ENCODE results near the gene NGEF. TPM values are rescaled to one million over a fixed set of nuclear protein-coding genes. Genes with fewer than 3 reads are reported as not detected.

The NGEF gene
- total and polyA plus RNA-seq, 2 donors (not counting 1 experiment from before 2014, with no cell fraction given) = under 0.01 to 0.24 TPM

- Histone ChIP-seq H4K20me1 (ENCODE audit: control insufficient read depth, extremely low read depth, insufficient read depth, low read length) (no peaks in the 10 kb centered on the region), H3K27me3 (ENCODE audit: control insufficient read depth, insufficient read depth, low read length) (peaks cover 8% of the 10 kb centered on the region), H3K79me2 (ENCODE audit: control insufficient read depth, insufficient read depth, low read length) (no peaks in the 10 kb centered on the region), H3K36me3 (ENCODE audit: control insufficient read depth, insufficient read depth, low read length) (no peaks in the 10 kb centered on the region), H2AFZ (ENCODE audit: low read length) (no peak overlapping the region), H3K4me1 (ENCODE audit: control insufficient read depth, extremely low read depth, insufficient read depth, low read length) (no peaks in the 10 kb centered on the region), H3K4me3 (replicated peaks in 1 of 4; ENCODE audit: control extremely low read depth in 1 of 4, insufficient read depth in 1 of 4, low read depth in 3 of 4, low read length in 4 of 4) (no peak overlapping the region), H3K9ac (ENCODE audit: insufficient read depth, low read length) (no peak overlapping the region), H3K4me2 (ENCODE audit: extremely low read depth, insufficient read depth, low read length) (no peak overlapping the region), H3K9me3 (ENCODE audit: control insufficient read depth, insufficient read depth, low read depth, low read length) (no peaks in the 10 kb centered on the region), H3K27ac (ENCODE audit: insufficient read depth, low read length) (no peak overlapping the region)
- TF ChIP-seq CTCF (conservative IDR thresholded peaks at IDR 0.05 in 1 of 2, IDR thresholded peaks at IDR 0.05 in 1 of 2; ENCODE audit: low read depth in 1 of 2, low read length in 2 of 2) (no peak), EZH2 (IDR thresholded peaks at IDR 0.05; ENCODE audit: low read length, missing control alignments) (no peak)
- DNase-seq (ENCODE audit: low read depth in 2 of 2) = no peak
Observed at GRCh38 chr2:232951181-232951580, 61.9 kb downstream of the NGEF start.

DNA sequence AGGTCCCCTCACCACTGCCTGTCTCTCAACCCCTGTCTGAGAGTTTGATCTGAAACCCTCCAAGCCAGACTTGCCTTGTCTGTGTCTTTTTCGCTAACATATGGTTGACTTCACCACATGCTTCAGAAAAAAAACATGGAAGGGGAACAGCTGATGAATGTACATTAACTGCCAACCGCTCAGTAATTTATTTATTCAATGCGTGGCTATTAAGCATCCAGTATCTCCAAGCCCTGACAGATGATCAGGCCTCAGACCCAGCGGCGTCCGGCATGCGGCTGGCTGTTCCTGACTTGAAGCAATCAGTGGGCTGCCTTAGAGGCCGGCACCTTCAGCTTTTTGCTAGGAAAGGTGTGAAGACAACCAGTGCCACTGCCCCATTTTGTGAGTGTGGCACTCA is 62.3 kb downstream of the NGEF start:
- Histone ChIP-seq H3K9ac (ENCODE audit: insufficient read depth, low read length) (no peak overlapping the region), H3K4me1 (ENCODE audit: control insufficient read depth, extremely low read depth, insufficient read depth, low read length) (no peaks in the 10 kb centered on the region), H3K36me3 (ENCODE audit: control insufficient read depth, insufficient read depth, low read length) (no peaks in the 10 kb centered on the region), H3K9me3 (ENCODE audit: control insufficient read depth, insufficient read depth, low read depth, low read length) (no peaks in the 10 kb centered on the region), H3K79me2 (ENCODE audit: control insufficient read depth, insufficient read depth, low read length) (no peaks in the 10 kb centered on the region), H3K4me2 (ENCODE audit: extremely low read depth, insufficient read depth, low read length) (no peak overlapping the region), H3K27me3 (ENCODE audit: control insufficient read depth, insufficient read depth, low read length) (peaks cover 8% of the 10 kb centered on the region), H4K20me1 (ENCODE audit: control insufficient read depth, extremely low read depth, insufficient read depth, low read length) (no peaks in the 10 kb centered on the region), H2AFZ (ENCODE audit: low read length) (no peak overlapping the region), H3K27ac (ENCODE audit: insufficient read depth, low read length) (no peak overlapping the region), H3K4me3 (replicated peaks in 1 of 4; ENCODE audit: control extremely low read depth in 1 of 4, insufficient read depth in 1 of 4, low read depth in 3 of 4, low read length in 4 of 4) (no peak overlapping the region)
- peak in 1 of 2 donors; percentile 65 for DNase-seq (ENCODE audit: low read depth in 2 of 2)
- TF ChIP-seq CTCF (conservative IDR thresholded peaks at IDR 0.05 in 1 of 2, IDR thresholded peaks at IDR 0.05 in 1 of 2; ENCODE audit: low read depth in 1 of 2, low read length in 2 of 2) = no peak
- TF ChIP-seq EZH2 (IDR thresholded peaks at IDR 0.05; ENCODE audit: low read length, missing control alignments) = no peak

GRCh38 chr2:232949016-232949415 is 64.0 kb downstream of the NGEF start:
- DNase-seq (ENCODE audit: low read depth in 2 of 2) = no peak
- H4K20me1 ChIP-seq (ENCODE audit: control insufficient read depth, extremely low read depth, insufficient read depth, low read length) = no peaks in the 10 kb centered on the region
- H2AFZ ChIP-seq (ENCODE audit: low read length) = no peak overlapping the region
- H3K27ac ChIP-seq (ENCODE audit: insufficient read depth, low read length) = no peak overlapping the region
- no peaks in the 10 kb centered on the region for H3K4me1 ChIP-seq (ENCODE audit: control insufficient read depth, extremely low read depth, insufficient read depth, low read length)
- peaks cover 6% of the 10 kb centered on the region for H3K27me3 ChIP-seq (ENCODE audit: control insufficient read depth, insufficient read depth, low read length)
- no peak overlapping the region for H3K4me3 ChIP-seq (replicated peaks in 1 of 4; ENCODE audit: control extremely low read depth in 1 of 4, insufficient read depth in 1 of 4, low read depth in 3 of 4, low read length in 4 of 4)
- no peaks in the 10 kb centered on the region for H3K36me3 ChIP-seq (ENCODE audit: control insufficient read depth, insufficient read depth, low read length)
- H3K9ac ChIP-seq (ENCODE audit: insufficient read depth, low read length) = no peak overlapping the region
- no peaks in the 10 kb centered on the region for H3K9me3 ChIP-seq (ENCODE audit: control insufficient read depth, insufficient read depth, low read depth, low read length)
- H3K4me2 ChIP-seq (ENCODE audit: extremely low read depth, insufficient read depth, low read length) = no peak overlapping the region
- TF ChIP-seq CTCF (conservative IDR thresholded peaks at IDR 0.05 in 1 of 2, IDR thresholded peaks at IDR 0.05 in 1 of 2; ENCODE audit: low read depth in 1 of 2, low read length in 2 of 2) (no peak), EZH2 (IDR thresholded peaks at IDR 0.05; ENCODE audit: low read length, missing control alignments) (no peak)
- no peaks in the 10 kb centered on the region for H3K79me2 ChIP-seq (ENCODE audit: control insufficient read depth, insufficient read depth, low read length)

All from fibroblast of lung (primary cell).